ENCODE data around the gene TOR4A. TPM values are rescaled to one million over a fixed set of nuclear protein-coding genes. Genes with fewer than 3 reads are reported as not detected.

TOR4A gene
- total and polyA plus RNA-seq, 10 of the 15 experiments (the other 5 are each of a cell fraction or from before 2014, with no cell fraction given): 2.0 to 19.9 (median 3.7) TPM

- ATAC-seq (no peak), DNase-seq (ENCODE audit: low read depth, low spot score) (no peak), FAIRE-seq (no peak)
- no peak for TF ChIP-seq PKNOX1 (IDR thresholded peaks at IDR 0.05)
- TF ChIP-seq BACH1 (IDR thresholded peaks at IDR 0.05; ENCODE audit: borderline replicate concordance): no peak
- no peak for TF ChIP-seq SREBF1 (IDR thresholded peaks at IDR 0.05; ENCODE audit: low read length)
- no peak for TF ChIP-seq NR2F1 (conservative IDR thresholded peaks at IDR 0.05)
- no peak for TF ChIP-seq EED (IDR thresholded peaks at IDR 0.05; ENCODE audit: low read depth)
- no peak for TF ChIP-seq PRDM15 (CRISPR knock-in tag; IDR thresholded peaks at IDR 0.05)
- no peak for TF ChIP-seq ZBTB33 (IDR thresholded peaks at IDR 0.05)
- no peak for TF ChIP-seq ATF3 (IDR thresholded peaks at IDR 0.05; ENCODE audit: borderline replicate concordance, extremely low read depth, low read depth, low read length)
- TF ChIP-seq MLLT1 (IDR thresholded peaks at IDR 0.05): no peak
- TF ChIP-seq ZZZ3 (IDR thresholded peaks at IDR 0.05; ENCODE audit: control insufficient read depth, insufficient read length, low read depth): no peak
- no peak for TF ChIP-seq USF1 (IDR thresholded peaks at IDR 0.05; ENCODE audit: borderline replicate concordance, extremely low read length, insufficient read depth, low read depth, low read length)
- WGBS (ENCODE audit: insufficient coverage, insufficient replicate concordance, low lambda C conversion rate, missing lambda C conversion rate): 30% methylated on average over 31 of the region's 31 CpGs
- intact Hi-C loops (cut with micrococcal nuclease; ENCODE audit: unreplicated experiment): loop anchor here (10.0 kb wide), 1 partner anchor 185 kb away; the partner anchor contains the start of gene NPDC1
- Histone ChIP-seq H3K4me3 (no peak overlapping the region), H3K9me3 (replicated peaks; ENCODE audit: control insufficient read depth, insufficient read depth, low read length) (no peaks in the 10 kb centered on the region), H3K27me3 (replicated peaks in 1 of 2; ENCODE audit: control insufficient read depth in 2 of 2, insufficient read depth in 2 of 2, low read length in 1 of 2) (no peaks in the 10 kb centered on the region), H3K27ac (ENCODE audit: control insufficient read depth, insufficient read depth) (no peak overlapping the region), H3K4me2 (ENCODE audit: control insufficient read depth, insufficient read depth) (no peak overlapping the region), H3K36me3 (ENCODE audit: control insufficient read depth in 2 of 2, insufficient read depth in 2 of 2, low read length in 1 of 2) (no peaks in the 10 kb centered on the region), H4K20me1 (ENCODE audit: control insufficient read depth, insufficient read depth) (no peaks in the 10 kb centered on the region), H3K79me2 (ENCODE audit: control insufficient read depth, insufficient read depth, low read length) (no peaks in the 10 kb centered on the region), H3K4me1 (ENCODE audit: control insufficient read depth, insufficient read depth, low read length) (peaks cover 1% of the 10 kb centered on the region; the same call in 1 of the 2 replicates), H3K9ac (ENCODE audit: control insufficient read depth, insufficient read depth, low read length) (no peak overlapping the region), H2AFZ (ENCODE audit: control insufficient read depth, low read depth, low read length) (no peak overlapping the region)
- ChIA-PET RAD21 (ENCODE audit: unreplicated experiment) (interaction anchor here (0.8 kb wide), 1 partner anchor 41 kb away, joined by 3 read pairs; the partner anchor contains the start of genes ANAPC2 and SSNA1), CTCF (interaction anchor here (1.2 kb wide), 1 partner anchor 110 kb away, joined by 4 read pairs; no protein-coding TSS in a partner anchor), POLR2A (interaction anchor here (0.8 to 1.2 kb wide), 2 partner anchors 10 to 41 kb away, joined by 3 read pairs; partner anchors contain the start of genes SSNA1 and TUBB4B), SMC1A (ENCODE audit: uncharacterized antibody, unreplicated experiment) (no interaction called here)
- BruUV-seq (replicated peaks): no TSS peak
- in situ Hi-C loops (cut with MboI): loop anchor here (5.0 kb wide), 1 partner anchor 108 kb away; no protein-coding TSS in a partner anchor
Measured at GRCh38 chr9:137229903-137230704, 47.4 kb upstream of the TOR4A start.

Measured in GM12878 (cell line).